Measurements from ENCODE around the gene GREM2. TPM values are rescaled to one million over a fixed set of nuclear protein-coding genes. Genes with fewer than 3 reads are reported as not detected.

The GREM2 gene
- total and polyA plus RNA-seq, 8 donors: 0.99 to 4.4 (median 2.9) TPM

GRCh38 chr1:240567066-240567465, 44.9 kb downstream of the GREM2 start:
- no peak for ATAC-seq
- no peak for DNase-seq
- Histone ChIP-seq H3K4me3 (no peak overlapping the region), H3K27me3 (no peaks in the 10 kb centered on the region), H3K9me3 (no peaks in the 10 kb centered on the region), H3K27ac (no peak overlapping the region), H3K4me1 (no peaks in the 10 kb centered on the region), H3K36me3 (no peaks in the 10 kb centered on the region)
- TF ChIP-seq, protein P1, sequence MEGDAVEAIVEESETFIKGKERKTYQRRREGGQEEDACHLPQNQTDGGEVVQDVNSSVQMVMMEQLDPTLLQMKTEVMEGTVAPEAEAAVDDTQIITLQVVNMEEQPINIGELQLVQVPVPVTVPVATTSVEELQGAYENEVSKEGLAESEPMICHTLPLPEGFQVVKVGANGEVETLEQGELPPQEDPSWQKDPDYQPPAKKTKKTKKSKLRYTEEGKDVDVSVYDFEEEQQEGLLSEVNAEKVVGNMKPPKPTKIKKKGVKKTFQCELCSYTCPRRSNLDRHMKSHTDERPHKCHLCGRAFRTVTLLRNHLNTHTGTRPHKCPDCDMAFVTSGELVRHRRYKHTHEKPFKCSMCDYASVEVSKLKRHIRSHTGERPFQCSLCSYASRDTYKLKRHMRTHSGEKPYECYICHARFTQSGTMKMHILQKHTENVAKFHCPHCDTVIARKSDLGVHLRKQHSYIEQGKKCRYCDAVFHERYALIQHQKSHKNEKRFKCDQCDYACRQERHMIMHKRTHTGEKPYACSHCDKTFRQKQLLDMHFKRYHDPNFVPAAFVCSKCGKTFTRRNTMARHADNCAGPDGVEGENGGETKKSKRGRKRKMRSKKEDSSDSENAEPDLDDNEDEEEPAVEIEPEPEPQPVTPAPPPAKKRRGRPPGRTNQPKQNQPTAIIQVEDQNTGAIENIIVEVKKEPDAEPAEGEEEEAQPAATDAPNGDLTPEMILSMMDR (IDR thresholded peaks at IDR 0.05): no peak
- intact Hi-C loops (cut with DNase I): no loop called here

GRCh38 chr1:240562779-240563178, 49.2 kb downstream of the GREM2 start:
- DNase-seq: no peak
- no peaks in the 10 kb centered on the region for H3K27me3 ChIP-seq
- H3K9me3 ChIP-seq: no peaks in the 10 kb centered on the region
- no peak overlapping the region for H3K27ac ChIP-seq
- TF ChIP-seq, protein P1 (IDR thresholded peaks at IDR 0.05): no peak
- ATAC-seq: no peak
- intact Hi-C loops (cut with DNase I): no loop called here
- no peaks in the 10 kb centered on the region for H3K4me1 ChIP-seq
- no peak overlapping the region for H3K4me3 ChIP-seq
- H3K36me3 ChIP-seq: no peaks in the 10 kb centered on the region

- Histone ChIP-seq H3K4me3 (no peak overlapping the region), H3K4me1 (no peaks in the 10 kb centered on the region), H3K27ac (no peak overlapping the region), H3K36me3 (no peaks in the 10 kb centered on the region), H3K27me3 (no peaks in the 10 kb centered on the region), H3K9me3 (no peaks in the 10 kb centered on the region)
- ATAC-seq: no peak
- TF ChIP-seq, protein P1 (IDR thresholded peaks at IDR 0.05): no peak
- intact Hi-C loops (cut with DNase I): no loop called here
- no peak for DNase-seq
Observed at GRCh38 chr1:240562111-240562590, 49.8 kb downstream of the GREM2 start.

- ATAC-seq (no peak), DNase-seq (no peak)
- no peaks in the 10 kb centered on the region for H3K4me1 ChIP-seq
- H3K36me3 ChIP-seq: no peaks in the 10 kb centered on the region
- TF ChIP-seq, protein P1 (IDR thresholded peaks at IDR 0.05): no peak
- H3K4me3 ChIP-seq: no peak overlapping the region
- intact Hi-C loops (cut with DNase I): no loop called here
- H3K27me3 ChIP-seq: no peaks in the 10 kb centered on the region
- H3K9me3 ChIP-seq: no peaks in the 10 kb centered on the region
- H3K27ac ChIP-seq: no peak overlapping the region
Observed at GRCh38 chr1:240559781-240560180, 52.2 kb downstream of the GREM2 start.

GRCh38 chr1:240555524-240555923, 56.4 kb downstream of the GREM2 start:
- Histone ChIP-seq H3K36me3 (no peaks in the 10 kb centered on the region), H3K27ac (no peak overlapping the region), H3K4me1 (no peaks in the 10 kb centered on the region), H3K4me3 (no peak overlapping the region), H3K9me3 (no peaks in the 10 kb centered on the region), H3K27me3 (no peaks in the 10 kb centered on the region)
- no peak for ATAC-seq
- TF ChIP-seq, protein P1 (IDR thresholded peaks at IDR 0.05): no peak
- intact Hi-C loops (cut with DNase I): no loop called here
- DNase-seq: no peak
